NCI-H2107 treated with DMSO at 0.1 percent for 48 hours (cell line): ENCODE results near the gene DNAJB2.
A peak's percentile ranks its signal among the peaks of the same experiment; 100 is the strongest.
"Not testable (repeated sequence)": the region's sequence is repeated elsewhere in the genome, so short reads cannot be mapped to it uniquely, and the experiment has no call there.

ENCODE experiments used
- DNase-seq: peaks from one replicate; lab custom pipeline; 2025; ENCODE audit not compliant: unreplicated experiment; lab: John Stamatoyannopoulos, UW

DNAJB2 gene

GRCh38 chr2:219284501-219285372 is 5.6 kb downstream of the DNAJB2 start:
- DNase-seq, result no peak

GRCh38 chr2:219285373-219285735 is 6.2 kb downstream of the DNAJB2 start:
- no peak for DNase-seq

- DNase-seq, result no peak
Observed at GRCh38 chr2:219285894-219286425, 6.8 kb downstream of the DNAJB2 start.

GRCh38 chr2:219286436-219287115 is 7.4 kb downstream of the DNAJB2 start:
- no peak for DNase-seq

- DNase-seq, result not testable (repeated sequence)
Observed at GRCh38 chr2:219287116-219287440, 7.9 kb downstream of the DNAJB2 start.

- DNase-seq, result no peak
Observed at GRCh38 chr2:219287580-219288265, 8.6 kb downstream of the DNAJB2 start.

- no peak for DNase-seq
Observed at GRCh38 chr2:219289195-219289536, 10.0 kb downstream of the DNAJB2 start.

- DNase-seq, result no peak
Observed at GRCh38 chr2:219289537-219290361, 10.6 kb downstream of the DNAJB2 start.

- DNase-seq, result no peak
Observed at GRCh38 chr2:219290381-219291171, 11.4 kb downstream of the DNAJB2 start.

- no peak for DNase-seq
Observed at GRCh38 chr2:219291394-219291793, 12.2 kb downstream of the DNAJB2 start.

GRCh38 chr2:219291910-219292490 is 12.8 kb downstream of the DNAJB2 start:
- DNase-seq, result no peak

GRCh38 chr2:219292616-219293015 is 13.4 kb downstream of the DNAJB2 start:
- DNase-seq, result no peak

GRCh38 chr2:219293736-219294231 is 14.6 kb downstream of the DNAJB2 start:
- DNase-seq, result no peak

GRCh38 chr2:219294356-219295351 is 15.5 kb downstream of the DNAJB2 start:
- DNase-seq, result peak; percentile 52

GRCh38 chr2:219296142-219296541 is 17.0 kb downstream of the DNAJB2 start:
- no peak for DNase-seq

GRCh38 chr2:219296631-219297391 is 17.6 kb downstream of the DNAJB2 start:
- no peak for DNase-seq

GRCh38 chr2:219297766-219298456 is 18.7 kb downstream of the DNAJB2 start:
- no peak for DNase-seq
